HG03139 (cell line): ENCODE results near the gene ERCC6.

ENCODE experiments used
- ATAC-seq: cut with Tn5 transposase; IDR thresholded peaks from one replicate; pipeline ENCODE4 v1.9.1; 2021; ENCODE audit not compliant: unreplicated experiment

Gene ERCC6

DNA sequence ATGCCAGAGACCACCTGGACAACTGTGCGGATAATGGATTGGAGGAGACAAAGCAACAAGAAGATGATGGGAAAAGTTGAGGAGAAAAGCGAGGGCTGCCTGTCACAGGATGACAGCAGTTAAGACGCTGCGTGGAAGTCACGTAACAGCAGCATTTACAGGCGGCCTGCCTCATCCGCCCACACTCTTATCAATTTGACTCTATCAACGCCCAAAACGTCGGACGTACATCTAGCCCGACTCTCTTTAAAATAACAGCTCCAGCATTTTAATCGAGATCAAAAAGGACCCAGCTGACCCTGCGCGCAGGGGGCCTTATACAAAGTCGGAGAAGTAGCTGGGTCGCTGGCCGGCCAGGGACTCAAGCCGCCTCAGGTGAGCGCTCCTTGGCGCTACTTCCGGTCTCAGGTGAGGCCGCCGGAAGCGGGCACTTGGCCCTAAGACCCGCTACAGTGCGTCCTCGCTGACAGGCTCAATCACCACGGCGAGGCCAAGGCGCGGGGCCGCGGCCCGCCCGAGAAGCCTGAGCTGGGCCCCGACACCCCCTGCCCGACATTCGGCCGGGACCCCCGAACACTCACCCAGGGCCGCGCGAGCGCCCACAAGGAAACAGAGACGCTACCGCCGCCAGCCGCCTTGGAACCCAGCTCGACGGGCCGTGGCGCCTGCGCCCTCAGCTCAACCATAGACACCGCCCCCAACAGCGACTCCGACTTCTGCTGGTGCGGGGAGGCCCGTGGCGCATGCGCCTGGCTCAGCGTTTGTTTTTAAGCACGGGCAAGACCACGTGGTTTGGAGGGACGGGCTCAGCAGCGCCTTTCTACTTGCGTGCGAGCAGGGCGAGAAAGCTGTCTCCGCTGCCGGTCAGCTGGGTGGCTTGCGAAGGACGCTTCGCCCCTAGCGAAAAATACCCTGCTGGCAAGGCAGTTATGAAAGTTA lies at the start of gene ERCC6:
Gene ERCC6 (minus strand): TSS at position 741 of the 939 bp plus-strand sequence.
- ATAC-seq: peak; percentile 86

DNA sequence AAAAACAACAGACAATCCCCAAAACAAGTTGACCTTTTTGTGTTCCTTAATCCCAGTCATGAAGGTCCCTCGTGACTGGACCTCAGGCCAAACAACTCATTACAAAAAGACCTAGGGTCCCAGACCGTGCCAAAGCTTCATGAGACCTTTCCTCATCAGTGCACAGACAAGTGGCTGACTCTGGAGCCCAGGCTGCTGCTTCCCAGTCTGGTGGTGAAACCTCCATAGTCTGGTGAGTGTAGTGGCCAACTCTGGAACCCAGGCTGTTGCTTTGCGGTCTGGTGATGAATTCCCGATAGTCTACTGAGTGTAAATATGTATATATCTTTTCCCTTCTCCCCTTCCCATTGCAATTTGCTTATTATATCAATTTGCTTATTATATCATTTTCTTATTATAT lies 49.1 kb upstream of the ERCC6 start:
- ATAC-seq: no peak

DNA sequence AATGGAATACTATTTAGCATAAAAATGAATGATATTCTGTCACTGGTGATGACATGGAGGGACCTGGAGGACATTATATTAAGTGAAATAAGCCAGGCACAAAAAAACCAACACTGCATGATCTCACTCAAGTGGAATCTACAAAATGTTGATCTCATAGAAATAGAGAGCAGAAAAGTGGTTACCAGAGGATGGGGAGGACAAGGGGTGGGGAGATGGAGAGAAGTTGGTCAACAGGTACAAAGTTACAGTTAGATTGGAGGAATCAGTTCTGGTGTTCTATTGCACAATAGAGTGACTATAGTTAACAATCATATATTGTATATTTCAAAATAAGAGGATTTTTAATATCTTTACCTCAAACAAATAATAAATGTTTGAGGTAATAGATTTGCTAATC lies 46.5 kb upstream of the ERCC6 start:
- ATAC-seq: no peak

DNA sequence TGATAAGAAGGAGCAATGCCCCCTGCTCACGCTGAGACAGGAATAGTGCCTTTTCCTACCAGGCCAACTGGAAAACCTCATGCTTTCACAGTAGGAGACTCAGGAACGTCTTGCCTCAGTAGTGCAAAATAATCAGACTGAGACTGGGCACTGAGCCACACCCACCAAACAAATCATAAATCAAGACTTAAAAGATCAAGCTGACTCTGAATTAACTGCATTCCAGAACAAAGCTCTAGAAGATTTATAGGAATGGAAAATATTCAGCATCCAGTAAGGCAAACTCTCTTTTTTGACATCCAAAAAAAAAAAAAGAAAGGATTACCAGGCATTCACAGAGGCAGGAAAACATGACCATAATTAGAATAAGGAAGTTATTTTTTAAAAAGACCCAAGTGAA lies 40.7 kb upstream of the ERCC6 start:
- no peak for ATAC-seq

DNA sequence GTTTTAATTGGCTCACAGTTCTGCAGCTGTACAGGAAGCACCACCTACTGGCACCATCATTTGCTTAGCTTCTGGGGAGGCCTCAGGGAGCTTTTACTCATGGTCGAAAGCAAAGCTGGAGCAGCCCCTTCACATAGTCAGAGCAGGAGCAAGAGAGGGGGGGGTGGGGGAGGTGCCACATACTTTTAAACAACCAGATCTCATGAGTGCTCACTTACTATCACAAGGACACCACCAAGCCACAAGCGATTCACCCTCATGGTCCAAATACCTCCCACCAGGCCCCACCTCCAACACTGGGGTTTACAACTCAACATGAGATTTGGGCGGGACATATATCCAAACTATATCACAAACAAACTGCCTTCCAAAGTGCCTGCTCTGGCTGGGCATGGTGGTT lies 39.5 kb upstream of the ERCC6 start:
- ATAC-seq: no peak

DNA sequence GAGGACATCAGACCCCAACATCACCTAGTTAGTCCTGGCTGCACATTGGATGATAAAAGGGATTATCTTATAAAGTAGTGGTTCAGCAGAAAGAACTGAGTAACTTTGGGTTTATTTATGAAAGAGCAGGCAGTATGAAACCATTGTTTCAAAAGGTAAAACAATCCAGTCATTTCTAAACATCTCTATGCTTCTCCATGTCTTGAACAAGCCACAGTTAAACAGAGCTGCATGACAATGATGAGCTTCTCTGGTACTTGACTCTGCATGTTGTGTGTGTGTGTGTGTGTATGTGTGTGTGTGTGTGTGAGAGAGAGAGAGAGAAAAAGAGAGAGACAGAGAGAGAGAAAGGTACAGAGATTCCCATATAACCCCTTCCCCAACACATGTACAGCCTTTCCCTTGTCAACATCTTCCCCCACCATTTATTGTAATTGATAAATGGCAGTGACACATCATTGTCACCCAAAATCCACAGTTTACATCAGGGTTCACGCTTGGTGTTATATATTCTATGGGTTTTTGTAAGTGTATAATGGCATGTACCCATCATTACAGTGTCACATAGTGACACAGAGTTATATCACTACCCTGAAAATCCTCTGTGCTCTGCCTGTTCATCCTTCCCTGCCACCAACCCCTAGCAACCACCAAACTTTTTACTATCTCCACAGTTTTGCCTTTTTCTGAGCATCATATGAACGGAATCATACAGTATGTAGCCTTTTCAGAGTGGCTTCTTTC lies 38.4 kb upstream of the ERCC6 start:
- no peak for ATAC-seq

DNA sequence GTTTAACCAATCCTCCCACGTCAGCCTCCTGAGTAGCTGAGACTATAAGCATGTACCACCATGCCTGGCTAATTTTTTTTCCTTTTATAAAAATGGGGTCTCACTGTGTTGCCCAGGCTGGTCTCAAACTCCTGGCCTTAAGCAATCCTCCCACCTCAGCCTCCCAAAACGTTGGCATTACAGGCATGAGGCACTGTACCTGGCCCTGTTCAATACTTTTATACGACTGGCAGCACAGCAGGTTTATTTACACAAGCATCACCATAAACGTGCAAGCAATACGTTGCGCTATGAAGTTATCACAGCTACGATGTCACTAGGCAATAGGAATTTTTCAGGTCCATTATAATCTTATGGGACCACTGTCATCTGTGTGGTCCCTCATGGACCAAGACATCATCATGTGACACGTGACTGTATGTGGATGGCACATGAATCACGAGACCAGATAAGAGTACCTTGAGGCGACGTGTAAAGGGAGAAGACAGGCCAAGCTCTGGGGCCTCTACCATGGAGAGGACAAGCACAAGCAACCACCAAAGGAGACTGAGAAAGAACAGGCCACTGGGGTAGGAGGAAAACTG lies 36.7 kb upstream of the ERCC6 start:
- ATAC-seq: no peak

DNA sequence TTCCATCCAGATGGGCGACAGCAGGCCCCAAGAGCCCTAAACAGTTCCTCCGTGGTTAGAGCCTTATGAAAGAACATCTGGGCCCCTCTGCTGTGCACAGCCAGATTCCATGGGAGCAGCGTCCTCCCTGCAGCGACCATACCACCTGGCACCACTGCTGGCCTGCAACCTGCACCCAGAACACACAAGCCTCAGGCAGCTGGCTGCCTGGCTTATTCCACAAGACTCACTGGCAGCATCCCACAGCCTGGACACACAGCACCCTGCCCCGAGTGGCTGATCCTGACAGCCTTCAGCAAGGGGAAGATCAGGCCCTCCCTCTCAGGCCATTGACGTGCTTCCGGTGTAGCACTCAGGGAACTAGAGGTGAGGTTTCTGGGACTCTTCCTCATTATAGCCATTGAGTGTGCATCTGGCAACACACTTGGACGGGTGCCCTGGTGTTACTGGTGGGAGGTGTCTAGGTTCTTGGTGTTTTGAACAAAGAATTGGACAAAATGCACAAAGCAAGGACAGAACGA lies 33.7 kb upstream of the ERCC6 start:
- no peak for ATAC-seq

DNA sequence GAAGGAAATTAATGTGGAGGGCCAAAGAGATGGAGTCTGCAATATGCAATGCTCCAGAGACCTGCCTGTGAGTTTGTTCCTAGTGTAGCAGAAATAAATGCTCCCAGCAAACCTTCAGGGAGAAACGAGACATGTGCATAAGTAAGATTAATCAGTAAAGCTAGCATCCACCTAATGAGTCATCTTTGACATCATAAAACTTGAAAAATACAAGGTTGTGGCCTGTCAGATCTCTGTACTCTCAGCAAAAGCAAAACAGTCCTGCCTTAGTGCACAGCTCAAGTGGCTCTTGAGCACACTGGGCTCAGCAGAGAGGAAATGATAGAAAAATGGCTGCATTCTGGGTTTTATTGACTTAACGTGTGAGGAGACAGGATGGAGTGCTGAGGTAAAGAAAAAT lies 32.5 kb upstream of the ERCC6 start:
- no peak for ATAC-seq

DNA sequence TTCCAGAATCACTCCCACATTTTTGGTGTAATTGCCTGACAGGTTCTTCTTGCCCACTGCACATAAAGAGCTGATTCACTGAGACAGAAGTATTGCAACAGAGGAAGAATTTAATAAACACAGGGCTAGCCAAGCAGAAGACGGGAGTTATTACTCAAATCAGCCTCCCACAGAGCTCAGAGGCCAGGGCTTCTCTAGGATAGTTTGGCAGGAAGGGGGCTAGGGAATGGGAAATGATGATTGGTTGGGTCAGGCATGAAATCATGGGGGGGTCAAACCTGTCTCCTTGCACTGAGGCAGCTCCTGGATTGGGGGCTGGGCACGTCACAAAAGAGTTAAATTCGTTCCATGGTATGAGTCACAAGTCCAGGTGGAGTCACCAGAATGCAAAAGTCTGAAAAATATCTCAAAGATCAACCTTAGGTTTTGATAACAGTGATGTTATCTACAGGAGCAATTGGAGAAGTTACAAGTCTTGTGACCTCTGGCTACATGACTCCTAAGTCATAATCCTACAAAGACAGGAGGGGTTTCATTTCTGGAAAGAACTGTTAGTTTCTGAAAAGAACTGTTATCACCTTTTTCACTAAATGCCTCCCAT lies 30.2 kb upstream of the ERCC6 start:
- ATAC-seq: no peak

DNA sequence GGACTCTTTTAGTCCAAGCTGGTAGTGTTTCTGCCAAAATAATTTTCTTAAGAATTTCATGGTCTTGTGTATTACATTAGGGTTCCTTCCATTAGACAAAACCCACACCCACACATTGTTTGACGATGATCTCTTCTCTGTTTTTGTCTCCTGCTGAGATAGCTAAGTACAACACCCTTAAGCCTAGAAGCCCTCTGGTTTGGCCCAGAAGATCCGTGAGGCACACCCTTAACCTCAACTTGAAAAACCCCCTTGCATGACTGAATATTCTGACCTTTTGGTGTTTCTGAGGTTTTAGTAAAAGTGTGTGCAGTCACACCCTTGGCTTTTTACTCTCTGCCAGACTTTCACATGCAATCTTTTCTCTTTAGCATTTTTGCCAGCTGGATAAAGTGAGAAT lies 29.3 kb upstream of the ERCC6 start:
- ATAC-seq: no peak

DNA sequence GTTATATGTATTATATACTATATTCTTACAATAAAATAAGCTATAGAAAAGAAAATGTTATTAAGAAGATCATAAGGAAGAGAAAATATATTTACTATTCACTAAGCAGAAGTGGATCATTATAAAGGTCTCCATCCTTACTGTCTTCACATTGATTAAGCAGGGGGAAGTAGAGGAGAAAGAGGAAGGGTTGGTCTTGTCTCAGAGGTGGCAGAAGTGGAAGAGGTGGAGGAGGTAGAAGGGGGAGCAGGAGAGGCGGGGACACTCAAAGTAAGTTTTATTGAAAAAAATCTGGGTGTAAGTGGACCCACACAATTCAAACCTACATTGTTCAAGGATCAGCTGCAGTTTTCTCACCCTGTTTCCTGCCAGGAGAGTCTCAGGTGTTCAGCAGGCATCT lies 28.9 kb upstream of the ERCC6 start:
- ATAC-seq: no peak

DNA sequence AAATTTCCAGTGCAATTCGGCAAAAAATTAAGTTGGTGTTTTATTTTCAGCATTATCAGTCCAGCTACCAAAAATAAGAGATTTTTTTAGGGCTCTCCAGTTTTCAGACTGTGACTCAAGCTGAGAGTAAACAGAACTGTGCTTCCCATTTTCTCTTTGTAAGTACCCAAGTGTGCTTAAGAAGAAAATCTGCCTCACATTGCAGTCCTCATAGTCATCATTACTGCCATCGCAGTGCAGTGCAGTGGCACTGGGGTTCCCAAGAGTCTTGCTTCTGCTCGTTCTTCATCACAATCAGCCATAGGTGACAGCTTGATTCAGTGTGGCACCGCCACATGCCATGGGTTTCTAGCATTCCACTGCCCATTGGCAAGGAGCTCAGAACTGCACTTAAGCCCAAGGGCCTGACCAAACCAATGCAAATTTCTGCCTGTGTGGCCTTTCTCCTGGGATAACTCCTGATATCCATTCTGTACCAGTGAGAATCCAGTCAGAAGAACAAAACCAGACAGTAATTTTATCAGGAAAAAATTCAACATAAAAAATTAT lies 25.6 kb upstream of the ERCC6 start:
- no peak for ATAC-seq

DNA sequence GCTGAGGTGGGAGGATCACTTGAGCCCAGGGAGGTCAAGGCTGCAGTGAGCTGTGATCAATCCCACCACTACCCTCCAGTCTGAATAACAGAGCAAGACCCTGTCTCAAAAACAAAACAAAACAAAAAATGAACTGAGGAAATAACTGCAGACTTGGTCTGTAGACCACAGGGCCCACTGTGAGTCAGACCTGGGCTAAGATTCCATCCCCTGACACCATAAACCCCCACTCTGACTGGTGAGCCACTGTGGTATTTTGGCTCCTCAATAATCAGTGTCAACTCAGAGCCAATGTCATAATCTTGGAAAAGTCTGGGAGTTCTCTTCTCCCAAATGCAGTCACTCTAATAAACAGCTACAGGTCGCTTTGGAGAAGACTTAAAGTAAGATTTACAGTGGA lies 24.0 kb upstream of the ERCC6 start:
- ATAC-seq: no peak

DNA sequence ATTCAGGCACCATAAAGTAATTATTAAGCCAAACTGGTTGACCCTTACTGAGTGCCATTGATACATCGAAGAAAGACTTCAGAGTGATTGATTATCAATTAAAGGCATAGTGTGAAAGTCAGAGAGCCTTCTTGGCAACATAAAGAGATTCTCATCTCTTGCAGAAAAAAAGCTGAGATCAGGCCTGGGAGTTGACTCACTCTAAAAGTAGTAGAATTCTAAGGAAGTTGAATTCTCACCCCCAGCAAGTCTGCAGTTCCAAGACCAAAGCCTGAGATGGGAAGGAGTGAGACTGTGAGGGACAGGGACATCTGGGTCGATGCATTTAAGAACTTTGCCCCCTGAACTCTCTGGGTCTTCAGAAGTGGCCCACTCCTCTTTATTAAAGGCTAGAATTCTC lies 21.6 kb upstream of the ERCC6 start:
- no peak for ATAC-seq

DNA sequence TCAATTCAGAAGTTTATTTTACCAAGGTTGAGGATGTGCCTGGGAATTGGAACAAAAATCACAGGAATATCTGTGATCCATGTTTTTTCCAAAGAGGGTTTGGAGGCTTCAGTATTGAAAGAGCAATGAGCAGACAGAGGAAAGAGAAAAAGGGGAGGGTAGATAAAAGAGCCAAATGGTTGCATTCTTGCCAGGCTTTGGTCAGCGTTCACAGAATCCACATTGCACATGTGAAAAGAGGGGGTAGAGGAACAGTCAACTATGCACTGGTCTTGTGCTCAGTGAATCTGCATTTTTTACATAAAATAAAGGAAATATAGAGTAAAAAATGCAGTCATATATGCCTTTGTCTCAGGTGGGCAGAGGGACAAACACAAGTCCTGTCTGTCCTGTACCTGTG lies 20.6 kb upstream of the ERCC6 start:
- ATAC-seq: no peak

DNA sequence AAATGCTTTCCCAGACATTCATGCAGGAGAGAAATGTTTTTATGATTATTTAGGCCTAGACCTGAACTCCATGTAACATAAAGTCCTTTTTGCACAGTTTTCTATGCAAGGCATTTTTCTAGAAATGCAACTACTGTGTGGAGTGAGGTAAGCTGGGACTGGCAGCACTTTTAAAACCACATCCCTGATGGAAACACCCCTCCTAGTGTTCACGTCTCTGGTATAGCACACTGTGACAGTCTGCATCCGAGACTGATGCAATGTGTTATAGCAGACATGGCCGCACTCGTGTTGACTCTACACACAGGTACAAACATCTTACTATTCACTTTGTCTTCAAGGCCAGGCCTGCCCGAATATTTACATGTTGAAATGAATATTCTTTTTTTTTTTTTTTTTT lies 19.3 kb upstream of the ERCC6 start:
- ATAC-seq: no peak

DNA sequence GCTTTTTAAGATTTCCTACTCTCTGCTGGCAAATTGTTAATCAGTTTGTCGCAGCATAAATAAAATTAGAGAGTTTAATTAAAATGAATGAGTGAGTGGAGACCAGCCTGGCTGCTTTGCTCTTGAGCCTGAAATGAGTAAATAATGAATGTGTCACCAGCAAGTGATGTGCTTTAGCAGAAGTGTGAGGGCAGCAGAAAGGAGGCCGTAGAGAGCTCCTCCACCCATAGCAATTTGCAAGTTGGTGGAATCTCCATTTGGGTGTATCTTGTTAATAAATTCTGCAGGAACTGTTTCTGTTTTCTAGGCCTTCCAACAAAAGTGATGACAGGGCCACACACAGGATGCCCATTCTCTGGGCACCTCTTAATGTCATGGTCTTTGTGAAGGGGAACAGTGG lies 18.8 kb upstream of the ERCC6 start:
- ATAC-seq: no peak

DNA sequence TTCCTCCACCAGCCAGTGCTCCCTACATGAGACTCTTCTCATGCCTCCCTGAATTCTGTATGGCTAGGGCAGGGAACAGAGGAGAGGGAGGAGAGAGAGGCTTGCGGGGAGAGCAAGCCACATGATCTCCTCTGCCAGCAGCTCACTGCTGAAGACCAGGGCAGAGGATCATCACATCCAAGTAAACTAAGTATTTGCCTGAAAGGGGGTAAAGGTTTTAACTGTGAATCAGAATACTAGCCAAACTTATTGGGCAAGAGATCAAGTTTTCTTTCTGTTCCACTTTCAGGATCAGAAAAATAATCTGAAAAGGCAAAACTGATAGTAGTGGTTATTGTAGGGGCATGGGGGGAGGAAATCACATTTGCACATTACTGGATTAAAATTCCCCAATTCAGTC lies 17.8 kb upstream of the ERCC6 start:
- no peak for ATAC-seq

DNA sequence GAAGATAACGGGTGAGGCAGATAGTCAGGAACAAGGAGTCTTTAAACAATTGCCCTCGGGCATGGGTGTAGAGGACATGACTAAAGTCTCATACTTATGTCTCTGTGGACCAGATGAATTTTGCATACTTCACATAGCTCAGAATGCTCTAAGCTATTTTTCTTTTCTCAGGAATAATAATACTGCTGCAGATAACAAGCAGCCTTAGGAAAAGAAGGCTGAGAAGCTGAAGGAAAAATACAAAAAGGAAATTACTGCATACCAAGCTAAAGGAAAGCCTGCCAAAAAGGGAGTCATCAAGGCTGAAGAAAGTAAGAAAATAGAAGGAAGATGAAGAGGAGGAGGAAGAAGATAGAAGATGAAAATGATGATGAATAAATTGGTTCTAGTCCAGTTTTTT lies 13.4 kb upstream of the ERCC6 start:
- no peak for ATAC-seq

DNA sequence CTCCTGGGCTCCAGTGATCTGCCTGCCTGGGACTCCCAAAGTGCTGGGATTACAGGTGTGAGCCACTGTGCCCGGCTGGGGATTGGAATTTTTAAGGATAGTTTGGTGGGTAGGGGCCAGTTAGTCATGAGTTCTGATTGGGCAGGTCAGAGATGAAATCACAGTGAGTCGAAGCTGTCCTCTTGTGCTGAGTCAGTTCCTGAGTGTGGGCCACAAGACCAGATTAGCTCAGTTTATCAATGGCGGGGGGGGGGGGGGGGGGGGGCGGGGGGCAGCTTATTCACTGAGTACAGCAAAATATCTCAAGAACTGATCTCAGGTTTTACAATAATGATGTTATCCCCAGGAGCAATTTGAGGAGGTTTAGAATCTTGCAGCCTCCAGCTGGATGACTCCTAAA lies 11.6 kb upstream of the ERCC6 start:
- ATAC-seq: no peak
